Measurements from ENCODE around the gene ATP8B4.
"Not testable (repeated sequence)": the region's sequence is repeated elsewhere in the genome, so short reads cannot be mapped to it uniquely, and the experiment has no call there.

ATP8B4 gene

DNA sequence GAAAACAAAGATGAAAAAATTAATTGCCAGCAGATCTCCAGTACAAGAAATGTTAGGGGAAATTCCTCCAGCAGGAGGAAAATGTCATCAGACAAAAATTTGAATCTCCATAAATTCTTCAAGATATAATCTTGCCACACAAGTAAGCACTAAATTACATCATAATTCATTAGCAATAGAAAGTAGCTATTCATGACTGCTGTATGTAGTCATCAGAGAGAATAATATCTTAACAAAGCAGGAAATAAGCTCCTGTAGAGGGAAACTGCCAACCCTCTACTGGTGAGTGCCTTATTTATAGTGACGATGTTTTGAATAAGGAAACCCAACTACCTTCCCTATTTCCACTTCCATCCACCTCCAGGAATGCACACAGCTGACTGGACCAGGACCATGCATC lies 47.2 kb upstream of the ATP8B4 start:
- Histone ChIP-seq H3K27ac (no peak overlapping the region), H2AFZ (ENCODE audit: low read depth) (no peak overlapping the region), H3K36me3 (ENCODE audit: insufficient read depth) (no peaks in the 10 kb centered on the region), H4K20me1 (ENCODE audit: insufficient read depth) (no peaks in the 10 kb centered on the region), H3K9ac (no peak overlapping the region), H3K4me2 (no peak overlapping the region), H3K79me2 (ENCODE audit: insufficient read depth, low read depth) (no peaks in the 10 kb centered on the region), H3K4me1 (ENCODE audit: low read depth, poor library complexity, severe bottlenecking) (no peaks in the 10 kb centered on the region), H3K4me3 (IDR thresholded peaks at IDR 0.05; ENCODE audit: insufficient read depth, low read depth, low read length) (no peak overlapping the region), H3K27me3 (ENCODE audit: insufficient read depth, low read depth) (no peaks in the 10 kb centered on the region)
- TF ChIP-seq, protein P1, sequence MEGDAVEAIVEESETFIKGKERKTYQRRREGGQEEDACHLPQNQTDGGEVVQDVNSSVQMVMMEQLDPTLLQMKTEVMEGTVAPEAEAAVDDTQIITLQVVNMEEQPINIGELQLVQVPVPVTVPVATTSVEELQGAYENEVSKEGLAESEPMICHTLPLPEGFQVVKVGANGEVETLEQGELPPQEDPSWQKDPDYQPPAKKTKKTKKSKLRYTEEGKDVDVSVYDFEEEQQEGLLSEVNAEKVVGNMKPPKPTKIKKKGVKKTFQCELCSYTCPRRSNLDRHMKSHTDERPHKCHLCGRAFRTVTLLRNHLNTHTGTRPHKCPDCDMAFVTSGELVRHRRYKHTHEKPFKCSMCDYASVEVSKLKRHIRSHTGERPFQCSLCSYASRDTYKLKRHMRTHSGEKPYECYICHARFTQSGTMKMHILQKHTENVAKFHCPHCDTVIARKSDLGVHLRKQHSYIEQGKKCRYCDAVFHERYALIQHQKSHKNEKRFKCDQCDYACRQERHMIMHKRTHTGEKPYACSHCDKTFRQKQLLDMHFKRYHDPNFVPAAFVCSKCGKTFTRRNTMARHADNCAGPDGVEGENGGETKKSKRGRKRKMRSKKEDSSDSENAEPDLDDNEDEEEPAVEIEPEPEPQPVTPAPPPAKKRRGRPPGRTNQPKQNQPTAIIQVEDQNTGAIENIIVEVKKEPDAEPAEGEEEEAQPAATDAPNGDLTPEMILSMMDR (conservative IDR thresholded peaks at IDR 0.05; ENCODE audit: low read depth, low read length) = no peak

DNA sequence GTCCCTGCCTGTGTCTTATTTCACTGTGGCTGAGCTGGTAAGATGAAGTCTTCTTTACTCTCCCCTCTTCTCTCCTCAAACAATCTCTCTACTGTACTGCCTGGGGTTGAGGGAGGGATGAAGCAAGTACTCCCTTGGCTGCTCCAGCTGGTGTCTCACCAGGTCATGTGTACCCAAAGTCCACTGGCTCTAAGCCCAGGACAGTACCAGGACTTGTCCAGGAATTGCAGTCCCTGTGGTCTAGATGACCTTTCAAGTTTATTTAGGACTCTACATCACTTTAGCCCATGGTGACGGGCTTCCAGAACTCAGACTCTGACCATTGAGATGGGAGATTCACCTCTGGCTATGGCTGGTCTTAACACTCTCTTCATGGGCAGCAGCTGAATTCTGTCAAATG lies 45.4 kb upstream of the ATP8B4 start:
- H3K27me3 ChIP-seq (ENCODE audit: insufficient read depth, low read depth) = no peaks in the 10 kb centered on the region
- no peak overlapping the region for H2AFZ ChIP-seq (ENCODE audit: low read depth)
- no peaks in the 10 kb centered on the region for H3K79me2 ChIP-seq (ENCODE audit: insufficient read depth, low read depth)
- no peak overlapping the region for H3K27ac ChIP-seq
- no peak overlapping the region for H3K4me3 ChIP-seq (IDR thresholded peaks at IDR 0.05; ENCODE audit: insufficient read depth, low read depth, low read length)
- no peak overlapping the region for H3K4me2 ChIP-seq
- no peak overlapping the region for H3K9ac ChIP-seq
- TF ChIP-seq, protein P1 (conservative IDR thresholded peaks at IDR 0.05; ENCODE audit: low read depth, low read length) = no peak
- H4K20me1 ChIP-seq (ENCODE audit: insufficient read depth) = no peaks in the 10 kb centered on the region
- H3K4me1 ChIP-seq (ENCODE audit: low read depth, poor library complexity, severe bottlenecking) = no peaks in the 10 kb centered on the region
- H3K36me3 ChIP-seq (ENCODE audit: insufficient read depth) = no peaks in the 10 kb centered on the region

DNA sequence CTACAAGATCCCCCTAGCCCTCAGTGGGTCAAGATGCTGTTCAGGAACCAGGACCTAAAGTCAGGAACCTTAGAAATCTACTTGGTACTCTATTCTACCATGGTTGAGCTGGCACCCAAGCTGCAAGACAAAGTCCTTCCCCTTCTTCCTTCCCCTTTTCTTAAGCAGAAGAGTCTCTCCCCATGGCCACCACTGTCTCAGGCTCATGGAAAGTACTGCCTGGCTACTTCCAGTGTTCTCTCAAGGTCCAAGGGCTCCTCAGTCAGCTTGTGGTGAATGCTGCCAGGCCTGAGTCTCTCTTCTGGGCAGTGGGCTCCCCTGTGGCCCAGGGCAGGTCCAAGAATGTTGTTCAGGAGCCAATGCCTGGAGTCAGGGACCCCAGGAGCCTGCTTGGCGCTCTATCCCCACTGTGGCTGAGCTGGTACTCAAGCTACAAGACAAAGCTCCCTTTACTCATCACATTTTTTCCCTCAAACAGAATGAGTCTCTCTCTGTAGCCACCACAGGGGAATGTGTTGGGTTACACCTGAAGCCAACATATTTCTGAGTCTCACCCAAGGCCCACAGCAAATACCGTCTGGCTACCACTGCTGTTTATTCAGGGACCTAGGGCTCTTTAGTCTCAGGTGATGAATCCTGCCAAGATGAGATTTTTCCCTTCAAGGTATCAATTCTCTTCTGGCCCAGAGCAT lies 44.8 kb upstream of the ATP8B4 start:
- Histone ChIP-seq H3K9ac (no peak overlapping the region), H3K4me3 (IDR thresholded peaks at IDR 0.05; ENCODE audit: insufficient read depth, low read depth, low read length) (no peak overlapping the region), H3K4me1 (ENCODE audit: low read depth, poor library complexity, severe bottlenecking) (no peaks in the 10 kb centered on the region), H3K36me3 (ENCODE audit: insufficient read depth) (no peaks in the 10 kb centered on the region), H3K27ac (no peak overlapping the region), H3K79me2 (ENCODE audit: insufficient read depth, low read depth) (no peaks in the 10 kb centered on the region), H2AFZ (ENCODE audit: low read depth) (no peak overlapping the region), H4K20me1 (ENCODE audit: insufficient read depth) (no peaks in the 10 kb centered on the region), H3K4me2 (no peak overlapping the region), H3K27me3 (ENCODE audit: insufficient read depth, low read depth) (no peaks in the 10 kb centered on the region)
- TF ChIP-seq, protein P1 (conservative IDR thresholded peaks at IDR 0.05; ENCODE audit: low read depth, low read length) = no peak

DNA sequence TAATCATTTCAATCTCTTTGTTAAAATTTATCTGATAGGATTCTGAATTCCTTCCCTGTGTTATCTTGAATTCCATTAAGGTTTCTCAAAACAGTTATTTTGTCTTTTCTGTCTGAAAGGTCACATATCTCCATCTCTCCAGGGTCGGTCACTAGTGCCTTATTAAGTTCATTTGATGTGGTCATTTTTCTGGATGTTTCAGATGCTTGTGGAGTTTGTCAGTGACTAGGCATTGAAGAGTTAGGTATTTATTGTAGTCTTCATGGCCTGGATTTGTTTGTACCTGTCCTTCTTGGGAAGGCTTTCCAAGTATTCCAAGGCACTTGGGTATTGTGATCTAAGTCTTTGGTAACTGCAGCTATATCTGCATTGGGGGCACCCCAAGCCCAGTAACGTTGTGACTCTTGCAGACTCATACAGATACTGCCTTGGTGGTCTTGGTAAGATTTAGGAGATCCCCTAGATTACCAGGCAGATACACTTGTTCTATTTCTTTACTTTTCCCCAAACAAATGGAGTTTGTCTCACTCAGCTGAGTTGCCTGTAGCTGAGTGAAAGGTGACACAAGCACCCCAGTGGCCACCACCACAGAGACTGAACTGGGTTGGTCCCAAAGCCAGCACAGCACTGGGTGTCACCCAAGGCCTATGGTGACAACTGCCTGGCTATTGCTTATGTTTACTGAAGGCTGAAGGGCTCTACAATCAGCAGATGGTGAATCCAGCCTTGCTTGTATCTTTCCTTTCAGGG lies 44.1 kb upstream of the ATP8B4 start:
- Histone ChIP-seq H3K36me3 (ENCODE audit: insufficient read depth) (no peaks in the 10 kb centered on the region), H3K27ac (no peak overlapping the region), H2AFZ (ENCODE audit: low read depth) (no peak overlapping the region), H3K4me2 (no peak overlapping the region), H3K79me2 (ENCODE audit: insufficient read depth, low read depth) (no peaks in the 10 kb centered on the region), H4K20me1 (ENCODE audit: insufficient read depth) (no peaks in the 10 kb centered on the region), H3K4me3 (IDR thresholded peaks at IDR 0.05; ENCODE audit: insufficient read depth, low read depth, low read length) (no peak overlapping the region), H3K27me3 (ENCODE audit: insufficient read depth, low read depth) (no peaks in the 10 kb centered on the region), H3K4me1 (ENCODE audit: low read depth, poor library complexity, severe bottlenecking) (no peaks in the 10 kb centered on the region), H3K9ac (no peak overlapping the region)
- TF ChIP-seq, protein P1 (conservative IDR thresholded peaks at IDR 0.05; ENCODE audit: low read depth, low read length) = no peak

DNA sequence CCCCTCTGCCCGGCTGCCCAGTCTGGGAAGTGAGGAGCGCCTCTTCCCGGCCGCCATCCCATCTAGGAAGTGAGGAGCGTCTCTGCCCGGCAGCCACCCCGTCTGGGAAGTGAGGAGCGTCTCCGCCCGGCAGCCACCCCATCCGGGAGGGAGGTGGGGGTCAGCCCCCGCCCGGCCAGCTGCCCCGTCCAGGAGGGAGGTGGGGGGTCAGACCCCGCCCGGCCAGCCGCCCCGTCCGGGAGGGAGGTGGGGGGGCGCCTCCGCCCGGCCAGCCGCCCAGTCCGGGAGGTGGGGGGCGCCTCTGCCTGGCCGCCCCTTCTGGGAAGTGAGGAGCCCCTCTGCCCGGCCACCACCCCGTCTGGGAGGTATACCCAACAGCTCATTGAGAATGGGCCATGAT lies 39.2 kb upstream of the ATP8B4 start:
- not testable (repeated sequence) for H3K27ac ChIP-seq

More for the DNA sequence above, 39.2 kb upstream of the ATP8B4 start:
- H2AFZ ChIP-seq (ENCODE audit: low read depth); H3K79me2 ChIP-seq (ENCODE audit: insufficient read depth, low read depth); H3K36me3 ChIP-seq (ENCODE audit: insufficient read depth); H3K4me3 ChIP-seq (IDR thresholded peaks at IDR 0.05; ENCODE audit: insufficient read depth, low read depth, low read length); H4K20me1 ChIP-seq (ENCODE audit: insufficient read depth); H3K27me3 ChIP-seq (ENCODE audit: insufficient read depth, low read depth); H3K4me2 ChIP-seq; H3K4me1 ChIP-seq (ENCODE audit: low read depth, poor library complexity, severe bottlenecking); H3K9ac ChIP-seq: not testable (repeated sequence)

Measured in KMS-11 (cell line).